ENCODE measurements around the gene GIMAP2. TPM values are rescaled to one million over a fixed set of nuclear protein-coding genes. Genes with fewer than 3 reads are reported as not detected.

Gene GIMAP2
- total and polyA plus RNA-seq, 2 of the 4 experiments (the other 2 are of a cell fraction): under 0.01 TPM; not detected in 1

GRCh38 chr7:150719960-150720891, 34.7 kb downstream of the GIMAP2 start:
- H2BK5ac ChIP-seq (ENCODE audit: low read depth, low read length, poor library complexity, severe bottlenecking): no peak overlapping the region
- no peaks in the 10 kb centered on the region for H4K20me1 ChIP-seq (ENCODE audit: insufficient read depth, low read length)
- no peaks in the 10 kb centered on the region for H3K4me1 ChIP-seq (ENCODE audit: control insufficient read depth, insufficient read depth, low read length)
- BruUV-seq (replicated peaks): no TSS peak
- WGBS, 2 experiments (ENCODE audit: extremely low coverage in 2 of 2, insufficient read length in 1 of 2): 86% methylated on average over 36 of the region's 52 CpGs; no CpG with 5 or more reads in 1 of the 2 experiments
- H3K4me3 ChIP-seq (ENCODE audit: insufficient read depth, low read depth, low read length): no peak overlapping the region
- no peak for DNase-seq
- no peak overlapping the region for H2BK15ac ChIP-seq (ENCODE audit: low read depth, low read length)
- H2AK5ac ChIP-seq (ENCODE audit: low read depth, low read length): no peak overlapping the region
- intact Hi-C loops (cut with micrococcal nuclease): no loop called here
- H3K9me1 ChIP-seq (ENCODE audit: insufficient read depth, low read length): no peaks in the 10 kb centered on the region
- H4K5ac ChIP-seq (ENCODE audit: low read depth, low read length): no peak overlapping the region
- no peaks in the 10 kb centered on the region for H3K9me3 ChIP-seq (ENCODE audit: control insufficient read depth, insufficient read depth, low read length)
- no peak overlapping the region for H4K8ac ChIP-seq (ENCODE audit: low read depth in 2 of 2, low read length in 2 of 2)
- H2AK9ac ChIP-seq (replicated peaks; ENCODE audit: low read depth, low read length, poor library complexity): no peak overlapping the region
- no peaks in the 10 kb centered on the region for H3K79me1 ChIP-seq (ENCODE audit: low read depth in 1 of 2, low read length in 2 of 2)
- no peak overlapping the region for H2BK20ac ChIP-seq (ENCODE audit: low read depth, low read length)
- in situ Hi-C loops (cut with MboI; ENCODE audit: low sequenced_read_pairs): no loop called here
- H3K36me3 ChIP-seq (ENCODE audit: control insufficient read depth, insufficient read depth, low read length): no peaks in the 10 kb centered on the region
- H2BK120ac ChIP-seq (ENCODE audit: low read depth, low read length): no peak overlapping the region
- H3K27ac ChIP-seq (ENCODE audit: insufficient read depth, low read length): no peak overlapping the region
- H3K14ac ChIP-seq (replicated peaks; ENCODE audit: low read depth, low read length): no peak overlapping the region
- H3K4me2 ChIP-seq (ENCODE audit: low read depth, low read length): no peak overlapping the region
- CTCF ChIA-PET: interaction anchor here (1.1 kb wide), 1 partner anchor 17 kb away, joined by 3 read pairs; no protein-coding TSS in a partner anchor
- H4K91ac ChIP-seq (ENCODE audit: insufficient read depth, low read depth, low read length): no peak overlapping the region
- no peak overlapping the region for H2AFZ ChIP-seq (replicated peaks; ENCODE audit: low read length, poor library complexity)
- dilution Hi-C loops (cut with HindIII; ENCODE audit: low sequenced_read_pairs, unreplicated experiment): no loop called here
- H3K23ac ChIP-seq (ENCODE audit: low read depth, low read length): no peak overlapping the region
- POLR2A ChIA-PET (ENCODE audit: unreplicated experiment): no interaction called here
- no peak overlapping the region for H3K56ac ChIP-seq (ENCODE audit: extremely low read depth, insufficient read depth, low read length)
- no peak overlapping the region for H3K9ac ChIP-seq (ENCODE audit: low read depth, low read length)
- no peaks in the 10 kb centered on the region for H3K27me3 ChIP-seq (ENCODE audit: control insufficient read depth, insufficient read depth, low read length)
- ATAC-seq (ENCODE audit: low read depth): no peak
- TF ChIP-seq MAFK (IDR thresholded peaks at IDR 0.05; ENCODE audit: low read depth, low read length): no peak
- no peak for TF ChIP-seq RCOR1 (IDR thresholded peaks at IDR 0.05; ENCODE audit: insufficient replicate concordance, low read length)
- TF ChIP-seq NFE2L2 (IDR thresholded peaks at IDR 0.05; ENCODE audit: low read depth, low read length): no peak
- TF ChIP-seq RAD21 (IDR thresholded peaks at IDR 0.05; ENCODE audit: low read length): no peak
- TF ChIP-seq BHLHE40 (IDR thresholded peaks at IDR 0.05; ENCODE audit: low read depth, low read length): no peak
- no peak for TF ChIP-seq MXI1 (IDR thresholded peaks at IDR 0.05; ENCODE audit: borderline replicate concordance, low read depth, low read length)
- no peak for TF ChIP-seq POLR2A (IDR thresholded peaks at IDR 0.05; ENCODE audit: low read depth, low read length)
- TF ChIP-seq CHD1 (IDR thresholded peaks at IDR 0.05; ENCODE audit: low read depth, low read length): no peak
- TF ChIP-seq CTCF (conservative IDR thresholded peaks at IDR 0.05; ENCODE audit: low read depth, low read length): no peak
- TF ChIP-seq MAZ (IDR thresholded peaks at IDR 0.05; ENCODE audit: borderline replicate concordance, low read depth, low read length): no peak
- TF ChIP-seq CEBPB (IDR thresholded peaks at IDR 0.05; ENCODE audit: low read depth, low read length): no peak
- no peak for TF ChIP-seq RFX5 (IDR thresholded peaks at IDR 0.05; ENCODE audit: low read depth, low read length)
- TF ChIP-seq FOS (IDR thresholded peaks at IDR 0.05; ENCODE audit: low read depth, low read length): no peak
- no peak overlapping the region for H3K4ac ChIP-seq (ENCODE audit: low read depth, low read length)
- no peak overlapping the region for H3K18ac ChIP-seq (ENCODE audit: low read depth, low read length)
